WTC11 (cell line): ENCODE results near the gene TEX52. TPM values are rescaled to one million over a fixed set of nuclear protein-coding genes. Genes with fewer than 3 reads are reported as not detected.

Source experiments
- ATAC-seq: fragments of 200-7000 bp; cut with Tn5 transposase; 2 replicates; pipeline ENCODE4 v1.10.0; 2021; ENCODE audit warnings: mild to moderate bottlenecking, moderate library complexity
- CTCF ChIA-PET: fragments of 300-600 bp; sonication (Branson Sonifier 250); formaldehyde crosslinking; loops from one replicate; lab custom pipeline; 2021; ENCODE audit warnings: antibody characterized with exemption; lab: Charles Lee
- POLR2A ChIA-PET: fragments of 350-600 bp; sonication (Branson Sonifier 250); formaldehyde crosslinking; loops from one replicate; lab custom pipeline; 2021; ENCODE audit warnings: antibody characterized with exemption; lab: Charles Lee
- DNase-seq: peaks from one replicate; pipeline ENCODE4 v3.0.0; 2021; ENCODE audit warnings: low spot score
- H3K27ac Mint-ChIP-seq: 2 replicates; pipeline ENCODE4 v1.8.0; 2021; ENCODE audit warnings: mixed read lengths
- H3K27me3 Mint-ChIP-seq: 2 replicates; pipeline ENCODE4 v1.8.0; 2021; ENCODE audit warnings: low read depth, mild to moderate bottlenecking, moderate library complexity, mixed read lengths
- H3K36me3 Mint-ChIP-seq: 2 replicates; pipeline ENCODE4 v1.8.0; 2021; ENCODE audit warnings: mixed read lengths
- H3K4me1 Mint-ChIP-seq: 2 replicates; pipeline ENCODE4 v1.8.0; 2022; ENCODE audit warnings: mixed read lengths
- H3K4me3 Mint-ChIP-seq: 2 replicates; pipeline ENCODE4 v1.8.0; 2021; ENCODE audit warnings: mild to moderate bottlenecking, moderate library complexity, mixed read lengths
- H3K9me3 Mint-ChIP-seq: 2 replicates; pipeline ENCODE4 v1.8.0; 2021; ENCODE audit warnings: mixed read lengths
- CREB1 ChIP-seq: sonication (generic); formaldehyde crosslinking; IDR thresholded peaks from 2 replicates; pipeline ENCODE4 v1.8.0; 2023; ENCODE audit warnings: mild to moderate bottlenecking, missing genetic modification reagents
- CREM ChIP-seq: sonication (generic); formaldehyde crosslinking; IDR thresholded peaks from 2 replicates; pipeline ENCODE4 v1.8.1; 2022; ENCODE audit warnings: mild to moderate bottlenecking, missing genetic modification reagents, moderate library complexity
- FOXK1 ChIP-seq: sonication (generic); formaldehyde crosslinking; IDR thresholded peaks from 2 replicates; pipeline ENCODE4 v1.8.0; 2022; ENCODE audit warnings: mild to moderate bottlenecking, moderate library complexity, missing genetic modification reagents
- GRHL2 ChIP-seq: fragments of 250-450 bp; sonication (Bioruptor Pico); IDR thresholded peaks from 2 replicates; pipeline ENCODE4 v1.8.0; 2022; ENCODE audit warnings: mild to moderate bottlenecking, moderate library complexity; ENCODE audit not compliant: insufficient replicate concordance, severe bottlenecking
- GTF2I ChIP-seq: fragments of 250-450 bp; sonication (Bioruptor Pico); conservative IDR thresholded peaks from 2 replicates; pipeline ENCODE4 v1.4.0; 2021; ENCODE audit warnings: mild to moderate bottlenecking
- JUN ChIP-seq: sonication (generic); formaldehyde crosslinking; IDR thresholded peaks from 2 replicates; pipeline ENCODE4 v1.8.0; 2023; ENCODE audit warnings: mild to moderate bottlenecking, missing genetic modification reagents
- NR1H2 ChIP-seq: sonication (generic); formaldehyde crosslinking; IDR thresholded peaks from 2 replicates; pipeline ENCODE4 v1.9.0; 2021; ENCODE audit warnings: mild to moderate bottlenecking, moderate library complexity, missing genetic modification reagents
- TEAD4 ChIP-seq: sonication (generic); formaldehyde crosslinking; IDR thresholded peaks from 2 replicates; pipeline ENCODE4 v1.8.0; 2022; ENCODE audit warnings: mild to moderate bottlenecking, missing genetic modification reagents
- ZNF138 ChIP-seq: sonication (generic); formaldehyde crosslinking; conservative IDR thresholded peaks from 2 replicates; pipeline ENCODE4 v1.8.1; 2022; ENCODE audit warnings: mild to moderate bottlenecking, moderate library complexity, missing genetic modification reagents
- ZNF232 ChIP-seq: sonication (generic); formaldehyde crosslinking; IDR thresholded peaks from 2 replicates; pipeline ENCODE4 v1.8.0; 2022; ENCODE audit warnings: mild to moderate bottlenecking, missing genetic modification reagents
- ZNF263 ChIP-seq: sonication (generic); formaldehyde crosslinking; IDR thresholded peaks from 2 replicates; pipeline ENCODE4 v1.8.1; 2022; ENCODE audit warnings: low read depth, mild to moderate bottlenecking, moderate library complexity, missing genetic modification reagents
- total RNA-seq: library from RNA; stranded (reverse); gene quantifications from 3 replicates; pipeline ENCODE4 v1.2.3, GENCODE V29; 2021
- TF ChIP-seq, protein P1 (sequence below): sonication (generic); formaldehyde crosslinking; IDR thresholded peaks from 2 replicates; pipeline ENCODE4 v1.8.0; 2022; ENCODE audit warnings: mild to moderate bottlenecking, missing genetic modification reagents
- TF ChIP-seq, protein P2 (sequence below): sonication (generic); formaldehyde crosslinking; conservative IDR thresholded peaks from 2 replicates; pipeline ENCODE4 v1.8.1; 2023; ENCODE audit warnings: mild to moderate bottlenecking, low read depth, missing genetic modification reagents, moderate library complexity
- TF ChIP-seq, protein P3 (sequence below): fragments of 250-450 bp; sonication (Bioruptor Pico); IDR thresholded peaks from 2 replicates; pipeline ENCODE4 v1.9.0; 2021; ENCODE audit warnings: mild to moderate bottlenecking
- TF ChIP-seq, protein P4 (sequence below): fragments of 200-600 bp; IDR thresholded peaks from 2 replicates; pipeline ENCODE4 v1.8.0; 2022; ENCODE audit warnings: antibody characterized with exemption
- TF ChIP-seq, protein P5 (sequence below): sonication (generic); formaldehyde crosslinking; IDR thresholded peaks from 2 replicates; pipeline ENCODE4 v1.8.0; 2023; ENCODE audit warnings: missing genetic modification reagents, mild to moderate bottlenecking, borderline replicate concordance
- TF ChIP-seq, protein P6 (sequence below): fragments of 250-450 bp; sonication (Bioruptor Pico); IDR thresholded peaks from 2 replicates; pipeline ENCODE4 v1.9.0; 2021; ENCODE audit warnings: mild to moderate bottlenecking
- TF ChIP-seq, protein P7 (sequence below): sonication (generic); formaldehyde crosslinking; IDR thresholded peaks from 2 replicates; pipeline ENCODE4 v1.8.0; 2022; ENCODE audit warnings: mild to moderate bottlenecking, missing genetic modification reagents
- TF ChIP-seq, protein P8 (sequence below): sonication (generic); formaldehyde crosslinking; IDR thresholded peaks from 2 replicates; pipeline ENCODE4 v1.8.1; 2023; ENCODE audit warnings: mild to moderate bottlenecking, missing genetic modification reagents, moderate library complexity
- TF ChIP-seq, protein P9 (sequence below): sonication (generic); formaldehyde crosslinking; IDR thresholded peaks from 2 replicates; pipeline ENCODE4 v1.8.1; 2023; ENCODE audit warnings: mild to moderate bottlenecking, missing genetic modification reagents

The TEX52 gene
- total RNA-seq, 1 experiment from 2014 or later, result not detected

DNA sequence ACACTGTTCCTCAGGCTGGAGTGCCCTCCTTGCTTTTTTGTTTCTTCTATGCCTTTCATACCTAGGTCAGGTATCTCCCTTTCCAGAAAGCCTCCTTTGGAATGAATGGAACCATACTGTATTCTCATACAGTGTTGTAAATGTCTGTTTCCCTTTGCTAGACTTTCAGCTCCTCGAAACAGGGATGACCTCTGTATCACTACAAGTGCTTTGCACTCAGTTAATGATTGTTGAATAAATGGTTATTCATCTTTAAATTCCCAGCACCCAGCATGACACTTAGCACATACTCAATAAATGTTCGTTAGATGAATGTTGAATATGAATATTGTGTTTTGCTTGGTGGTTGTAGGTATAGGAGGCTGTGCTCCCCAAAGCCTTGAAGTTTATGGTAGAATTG, 28.0 kb upstream of the TEX52 start (continued):
- TF ChIP-seq, protein P1, sequence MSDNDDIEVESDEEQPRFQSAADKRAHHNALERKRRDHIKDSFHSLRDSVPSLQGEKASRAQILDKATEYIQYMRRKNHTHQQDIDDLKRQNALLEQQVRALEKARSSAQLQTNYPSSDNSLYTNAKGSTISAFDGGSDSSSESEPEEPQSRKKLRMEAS (CRISPR knock-in tag), result no peak
- TF ChIP-seq CREB1 (CRISPR knock-in tag), result no peak
- no peak for TF ChIP-seq ZNF232 (CRISPR knock-in tag)
- TF ChIP-seq, protein P2, sequence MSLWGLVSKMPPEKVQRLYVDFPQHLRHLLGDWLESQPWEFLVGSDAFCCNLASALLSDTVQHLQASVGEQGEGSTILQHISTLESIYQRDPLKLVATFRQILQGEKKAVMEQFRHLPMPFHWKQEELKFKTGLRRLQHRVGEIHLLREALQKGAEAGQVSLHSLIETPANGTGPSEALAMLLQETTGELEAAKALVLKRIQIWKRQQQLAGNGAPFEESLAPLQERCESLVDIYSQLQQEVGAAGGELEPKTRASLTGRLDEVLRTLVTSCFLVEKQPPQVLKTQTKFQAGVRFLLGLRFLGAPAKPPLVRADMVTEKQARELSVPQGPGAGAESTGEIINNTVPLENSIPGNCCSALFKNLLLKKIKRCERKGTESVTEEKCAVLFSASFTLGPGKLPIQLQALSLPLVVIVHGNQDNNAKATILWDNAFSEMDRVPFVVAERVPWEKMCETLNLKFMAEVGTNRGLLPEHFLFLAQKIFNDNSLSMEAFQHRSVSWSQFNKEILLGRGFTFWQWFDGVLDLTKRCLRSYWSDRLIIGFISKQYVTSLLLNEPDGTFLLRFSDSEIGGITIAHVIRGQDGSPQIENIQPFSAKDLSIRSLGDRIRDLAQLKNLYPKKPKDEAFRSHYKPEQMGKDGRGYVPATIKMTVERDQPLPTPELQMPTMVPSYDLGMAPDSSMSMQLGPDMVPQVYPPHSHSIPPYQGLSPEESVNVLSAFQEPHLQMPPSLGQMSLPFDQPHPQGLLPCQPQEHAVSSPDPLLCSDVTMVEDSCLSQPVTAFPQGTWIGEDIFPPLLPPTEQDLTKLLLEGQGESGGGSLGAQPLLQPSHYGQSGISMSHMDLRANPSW (CRISPR knock-in tag), result no peak
- TF ChIP-seq CREM (CRISPR knock-in tag), result no peak

DNA sequence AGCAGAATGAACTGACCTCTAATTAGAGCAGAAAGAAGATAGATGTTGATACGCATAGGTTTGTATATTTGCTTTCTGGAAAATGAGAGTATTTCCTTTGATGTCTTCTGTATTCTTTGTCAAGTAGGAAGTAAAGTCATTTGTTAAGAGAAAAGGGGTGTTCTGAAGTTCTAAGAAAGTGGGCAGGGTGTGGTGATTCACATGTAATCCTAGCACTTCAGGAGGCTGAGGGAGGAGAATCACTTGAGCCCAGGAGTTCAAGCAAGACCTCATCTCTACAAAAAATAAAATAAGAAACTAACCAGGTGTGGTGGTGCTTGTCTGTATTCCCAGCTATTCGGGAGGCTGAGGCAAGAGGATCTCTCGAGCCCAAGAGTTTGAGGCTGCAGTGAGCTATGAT, 23.0 kb upstream of the TEX52 start:
- Mint-ChIP-seq H3K9me3 (no peaks in the 10 kb centered on the region), H3K36me3 (peaks cover 10% of the 10 kb centered on the region), H3K4me3 (no peak overlapping the region), H3K27ac (peak overlapping the region; percentile 79; the same call in 1 of the 2 replicates), H3K4me1 (peaks cover 29% of the 10 kb centered on the region), H3K27me3 (no peaks in the 10 kb centered on the region)
- DNase-seq (no peak), ATAC-seq (no peak)
- ChIA-PET CTCF (interaction anchor here (1.0 to 1.4 kb wide), 2 partner anchors 34 to 64 kb away, joined by 4 to 5 read pairs; no protein-coding TSS in a partner anchor), POLR2A (no interaction called here)
- TF ChIP-seq, protein P3, sequence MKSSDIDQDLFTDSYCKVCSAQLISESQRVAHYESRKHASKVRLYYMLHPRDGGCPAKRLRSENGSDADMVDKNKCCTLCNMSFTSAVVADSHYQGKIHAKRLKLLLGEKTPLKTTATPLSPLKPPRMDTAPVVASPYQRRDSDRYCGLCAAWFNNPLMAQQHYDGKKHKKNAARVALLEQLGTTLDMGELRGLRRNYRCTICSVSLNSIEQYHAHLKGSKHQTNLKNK (CRISPR knock-in tag), result no peak
- TF ChIP-seq FOXK1 (CRISPR knock-in tag) (no peak), GTF2I (CRISPR knock-in tag) (no peak), GRHL2 (CRISPR knock-in tag) (no peak), NR1H2 (no peak), ZNF232 (CRISPR knock-in tag) (no peak), ZNF138 (CRISPR knock-in tag) (no peak), JUN (CRISPR knock-in tag) (no peak), TEAD4 (no peak), ZNF263 (CRISPR knock-in tag) (no peak)
- TF ChIP-seq, protein P4, sequence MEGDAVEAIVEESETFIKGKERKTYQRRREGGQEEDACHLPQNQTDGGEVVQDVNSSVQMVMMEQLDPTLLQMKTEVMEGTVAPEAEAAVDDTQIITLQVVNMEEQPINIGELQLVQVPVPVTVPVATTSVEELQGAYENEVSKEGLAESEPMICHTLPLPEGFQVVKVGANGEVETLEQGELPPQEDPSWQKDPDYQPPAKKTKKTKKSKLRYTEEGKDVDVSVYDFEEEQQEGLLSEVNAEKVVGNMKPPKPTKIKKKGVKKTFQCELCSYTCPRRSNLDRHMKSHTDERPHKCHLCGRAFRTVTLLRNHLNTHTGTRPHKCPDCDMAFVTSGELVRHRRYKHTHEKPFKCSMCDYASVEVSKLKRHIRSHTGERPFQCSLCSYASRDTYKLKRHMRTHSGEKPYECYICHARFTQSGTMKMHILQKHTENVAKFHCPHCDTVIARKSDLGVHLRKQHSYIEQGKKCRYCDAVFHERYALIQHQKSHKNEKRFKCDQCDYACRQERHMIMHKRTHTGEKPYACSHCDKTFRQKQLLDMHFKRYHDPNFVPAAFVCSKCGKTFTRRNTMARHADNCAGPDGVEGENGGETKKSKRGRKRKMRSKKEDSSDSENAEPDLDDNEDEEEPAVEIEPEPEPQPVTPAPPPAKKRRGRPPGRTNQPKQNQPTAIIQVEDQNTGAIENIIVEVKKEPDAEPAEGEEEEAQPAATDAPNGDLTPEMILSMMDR, result no peak
- TF ChIP-seq, protein P5, sequence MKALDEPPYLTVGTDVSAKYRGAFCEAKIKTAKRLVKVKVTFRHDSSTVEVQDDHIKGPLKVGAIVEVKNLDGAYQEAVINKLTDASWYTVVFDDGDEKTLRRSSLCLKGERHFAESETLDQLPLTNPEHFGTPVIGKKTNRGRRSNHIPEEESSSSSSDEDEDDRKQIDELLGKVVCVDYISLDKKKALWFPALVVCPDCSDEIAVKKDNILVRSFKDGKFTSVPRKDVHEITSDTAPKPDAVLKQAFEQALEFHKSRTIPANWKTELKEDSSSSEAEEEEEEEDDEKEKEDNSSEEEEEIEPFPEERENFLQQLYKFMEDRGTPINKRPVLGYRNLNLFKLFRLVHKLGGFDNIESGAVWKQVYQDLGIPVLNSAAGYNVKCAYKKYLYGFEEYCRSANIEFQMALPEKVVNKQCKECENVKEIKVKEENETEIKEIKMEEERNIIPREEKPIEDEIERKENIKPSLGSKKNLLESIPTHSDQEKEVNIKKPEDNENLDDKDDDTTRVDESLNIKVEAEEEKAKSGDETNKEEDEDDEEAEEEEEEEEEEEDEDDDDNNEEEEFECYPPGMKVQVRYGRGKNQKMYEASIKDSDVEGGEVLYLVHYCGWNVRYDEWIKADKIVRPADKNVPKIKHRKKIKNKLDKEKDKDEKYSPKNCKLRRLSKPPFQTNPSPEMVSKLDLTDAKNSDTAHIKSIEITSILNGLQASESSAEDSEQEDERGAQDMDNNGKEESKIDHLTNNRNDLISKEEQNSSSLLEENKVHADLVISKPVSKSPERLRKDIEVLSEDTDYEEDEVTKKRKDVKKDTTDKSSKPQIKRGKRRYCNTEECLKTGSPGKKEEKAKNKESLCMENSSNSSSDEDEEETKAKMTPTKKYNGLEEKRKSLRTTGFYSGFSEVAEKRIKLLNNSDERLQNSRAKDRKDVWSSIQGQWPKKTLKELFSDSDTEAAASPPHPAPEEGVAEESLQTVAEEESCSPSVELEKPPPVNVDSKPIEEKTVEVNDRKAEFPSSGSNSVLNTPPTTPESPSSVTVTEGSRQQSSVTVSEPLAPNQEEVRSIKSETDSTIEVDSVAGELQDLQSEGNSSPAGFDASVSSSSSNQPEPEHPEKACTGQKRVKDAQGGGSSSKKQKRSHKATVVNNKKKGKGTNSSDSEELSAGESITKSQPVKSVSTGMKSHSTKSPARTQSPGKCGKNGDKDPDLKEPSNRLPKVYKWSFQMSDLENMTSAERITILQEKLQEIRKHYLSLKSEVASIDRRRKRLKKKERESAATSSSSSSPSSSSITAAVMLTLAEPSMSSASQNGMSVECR, result no peak
- TF ChIP-seq, protein P6, sequence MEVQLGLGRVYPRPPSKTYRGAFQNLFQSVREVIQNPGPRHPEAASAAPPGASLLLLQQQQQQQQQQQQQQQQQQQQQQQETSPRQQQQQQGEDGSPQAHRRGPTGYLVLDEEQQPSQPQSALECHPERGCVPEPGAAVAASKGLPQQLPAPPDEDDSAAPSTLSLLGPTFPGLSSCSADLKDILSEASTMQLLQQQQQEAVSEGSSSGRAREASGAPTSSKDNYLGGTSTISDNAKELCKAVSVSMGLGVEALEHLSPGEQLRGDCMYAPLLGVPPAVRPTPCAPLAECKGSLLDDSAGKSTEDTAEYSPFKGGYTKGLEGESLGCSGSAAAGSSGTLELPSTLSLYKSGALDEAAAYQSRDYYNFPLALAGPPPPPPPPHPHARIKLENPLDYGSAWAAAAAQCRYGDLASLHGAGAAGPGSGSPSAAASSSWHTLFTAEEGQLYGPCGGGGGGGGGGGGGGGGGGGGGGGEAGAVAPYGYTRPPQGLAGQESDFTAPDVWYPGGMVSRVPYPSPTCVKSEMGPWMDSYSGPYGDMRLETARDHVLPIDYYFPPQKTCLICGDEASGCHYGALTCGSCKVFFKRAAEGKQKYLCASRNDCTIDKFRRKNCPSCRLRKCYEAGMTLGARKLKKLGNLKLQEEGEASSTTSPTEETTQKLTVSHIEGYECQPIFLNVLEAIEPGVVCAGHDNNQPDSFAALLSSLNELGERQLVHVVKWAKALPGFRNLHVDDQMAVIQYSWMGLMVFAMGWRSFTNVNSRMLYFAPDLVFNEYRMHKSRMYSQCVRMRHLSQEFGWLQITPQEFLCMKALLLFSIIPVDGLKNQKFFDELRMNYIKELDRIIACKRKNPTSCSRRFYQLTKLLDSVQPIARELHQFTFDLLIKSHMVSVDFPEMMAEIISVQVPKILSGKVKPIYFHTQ (CRISPR knock-in tag), result no peak
- TF ChIP-seq, protein P7, sequence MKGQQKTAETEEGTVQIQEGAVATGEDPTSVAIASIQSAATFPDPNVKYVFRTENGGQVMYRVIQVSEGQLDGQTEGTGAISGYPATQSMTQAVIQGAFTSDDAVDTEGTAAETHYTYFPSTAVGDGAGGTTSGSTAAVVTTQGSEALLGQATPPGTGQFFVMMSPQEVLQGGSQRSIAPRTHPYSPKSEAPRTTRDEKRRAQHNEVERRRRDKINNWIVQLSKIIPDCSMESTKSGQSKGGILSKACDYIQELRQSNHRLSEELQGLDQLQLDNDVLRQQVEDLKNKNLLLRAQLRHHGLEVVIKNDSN, result no peak
- TF ChIP-seq, protein P8, sequence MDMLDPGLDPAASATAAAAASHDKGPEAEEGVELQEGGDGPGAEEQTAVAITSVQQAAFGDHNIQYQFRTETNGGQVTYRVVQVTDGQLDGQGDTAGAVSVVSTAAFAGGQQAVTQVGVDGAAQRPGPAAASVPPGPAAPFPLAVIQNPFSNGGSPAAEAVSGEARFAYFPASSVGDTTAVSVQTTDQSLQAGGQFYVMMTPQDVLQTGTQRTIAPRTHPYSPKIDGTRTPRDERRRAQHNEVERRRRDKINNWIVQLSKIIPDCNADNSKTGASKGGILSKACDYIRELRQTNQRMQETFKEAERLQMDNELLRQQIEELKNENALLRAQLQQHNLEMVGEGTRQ (CRISPR knock-in tag), result no peak
- TF ChIP-seq, protein P9, sequence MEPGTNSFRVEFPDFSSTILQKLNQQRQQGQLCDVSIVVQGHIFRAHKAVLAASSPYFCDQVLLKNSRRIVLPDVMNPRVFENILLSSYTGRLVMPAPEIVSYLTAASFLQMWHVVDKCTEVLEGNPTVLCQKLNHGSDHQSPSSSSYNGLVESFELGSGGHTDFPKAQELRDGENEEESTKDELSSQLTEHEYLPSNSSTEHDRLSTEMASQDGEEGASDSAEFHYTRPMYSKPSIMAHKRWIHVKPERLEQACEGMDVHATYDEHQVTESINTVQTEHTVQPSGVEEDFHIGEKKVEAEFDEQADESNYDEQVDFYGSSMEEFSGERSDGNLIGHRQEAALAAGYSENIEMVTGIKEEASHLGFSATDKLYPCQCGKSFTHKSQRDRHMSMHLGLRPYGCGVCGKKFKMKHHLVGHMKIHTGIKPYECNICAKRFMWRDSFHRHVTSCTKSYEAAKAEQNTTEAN (CRISPR knock-in tag), result no peak
